ENCODE measurements around the gene GSK3B. TPM values are rescaled to one million over a fixed set of nuclear protein-coding genes. Genes with fewer than 3 reads are reported as not detected.

GSK3B gene
- total RNA-seq, 1 experiment from 2014 or later, result 56.5 TPM

- no peak overlapping the region for H4K5ac ChIP-seq (ENCODE audit: insufficient read length, low read depth, low read length)
- Mint-ChIP-seq H3K27me3 (ENCODE audit: low read depth) (no peaks in the 10 kb centered on the region), H3K4me3 (no peak overlapping the region)
Observed at GRCh38 chr3:119794971-119795612, 299.2 kb downstream of the GSK3B start.

More at GRCh38 chr3:119794971-119795612, 299.2 kb downstream of the GSK3B start:
- Histone ChIP-seq H4K20me1 (ENCODE audit: control insufficient read depth, insufficient read depth, insufficient read length) (no peaks in the 10 kb centered on the region), H3K18ac (ENCODE audit: insufficient read length, low read depth, low read length) (no peak overlapping the region), H3K27ac (ENCODE audit: insufficient read length, low read depth, low read length) (no peak overlapping the region), H3K14ac (ENCODE audit: insufficient read depth, low read length) (no peak overlapping the region), H3K23me2 (ENCODE audit: insufficient read length, low read depth, low read length, poor library complexity, severe bottlenecking) (no peaks in the 10 kb centered on the region), H2AFZ (ENCODE audit: low read length) (no peak overlapping the region), H2AK5ac (ENCODE audit: insufficient read length, low read length) (no peak overlapping the region), H4K8ac (replicated peaks; ENCODE audit: insufficient read length, low read depth, low read length) (no peak overlapping the region), H3T11ph (ENCODE audit: low read length) (no peak overlapping the region), H3K4me1 (ENCODE audit: insufficient read depth, low read length) (peaks cover 3% of the 10 kb centered on the region; the same call in 1 of the 2 replicates), H4K91ac (ENCODE audit: insufficient read length, low read depth, low read length) (no peak overlapping the region), H3K23ac (ENCODE audit: insufficient read length, low read depth, low read length) (no peak overlapping the region), H3K9ac (ENCODE audit: extremely low read depth, insufficient read length, low read length) (no peak overlapping the region), H3K9me3 (ENCODE audit: control insufficient read depth, low read depth, low read length) (no peaks in the 10 kb centered on the region), H3K4me2 (ENCODE audit: insufficient read depth, insufficient read length, low read length) (no peak overlapping the region), H3K56ac (ENCODE audit: insufficient read length, low read depth, low read length) (no peak overlapping the region), H2BK20ac (ENCODE audit: low read depth, low read length, poor library complexity, severe bottlenecking) (no peak overlapping the region), H3K79me2 (ENCODE audit: insufficient read depth, low read length) (no peaks in the 10 kb centered on the region), H3K79me1 (ENCODE audit: insufficient read depth, low read depth, low read length, poor library complexity, severe bottlenecking) (no peaks in the 10 kb centered on the region), H3K4ac (ENCODE audit: low read depth, low read length) (no peak overlapping the region), H2BK12ac (ENCODE audit: insufficient read length, low read depth, low read length) (no peak overlapping the region), H3K27me3 (ENCODE audit: insufficient read depth, low read length) (no peaks in the 10 kb centered on the region), H2BK120ac (ENCODE audit: low read depth, low read length, poor library complexity, severe bottlenecking) (no peak overlapping the region), H2BK15ac (ENCODE audit: low read depth, low read length) (no peak overlapping the region), H2BK5ac (ENCODE audit: insufficient read length, low read length) (no peak overlapping the region)
- Mint-ChIP-seq H3K4me1 (peaks cover 14 to 19% of the 10 kb centered on the region in 2 experiments), H3K36me3 (ENCODE audit: insufficient read depth in 1 of 3, low read depth in 3 of 3) (no peaks in the 10 kb centered on the region; a peak in 1 of 7 replicates), H3K27ac (peak overlapping the region; percentile 50 to 76 (median 55); a peak in 5 of 7 replicates), H3K9me3 (no peaks in the 10 kb centered on the region; a peak in 1 of 5 replicates)
- TF ChIP-seq CTCF (conservative IDR thresholded peaks at IDR 0.05), result no peak
- DNase-seq, result peak; percentile 78
- WGBS (ENCODE audit: extremely low coverage, insufficient read length, low lambda C conversion rate), result no CpG with 5 or more reads among the region's 5 CpGs
